Measurements from ENCODE around the gene DOCK10.

Gene DOCK10

GRCh38 chr2:224869601-224870233 is 172.6 kb downstream of the DOCK10 start:
- no peak for DNase-seq

GRCh38 chr2:224865016-224865415 is 177.3 kb downstream of the DOCK10 start:
- no peak for DNase-seq

GRCh38 chr2:224861266-224861665 is 181.0 kb downstream of the DOCK10 start:
- no peak for DNase-seq

- DNase-seq, result no peak
Observed at GRCh38 chr2:224860786-224861185, 181.5 kb downstream of the DOCK10 start.

- no peak for DNase-seq
Observed at GRCh38 chr2:224851811-224852210, 190.5 kb downstream of the DOCK10 start.

GRCh38 chr2:224850081-224850480 is 192.2 kb downstream of the DOCK10 start:
- DNase-seq, result no peak

- no peak for DNase-seq
Observed at GRCh38 chr2:224849264-224849663, 193.0 kb downstream of the DOCK10 start.

GRCh38 chr2:224847961-224848850 is 194.1 kb downstream of the DOCK10 start:
- DNase-seq, result no peak

- no peak for DNase-seq
Observed at GRCh38 chr2:224847381-224847780, 194.9 kb downstream of the DOCK10 start.

GRCh38 chr2:224846686-224847085 is 195.6 kb downstream of the DOCK10 start:
- DNase-seq, result no peak

- no peak for DNase-seq
Observed at GRCh38 chr2:224846161-224846560, 196.1 kb downstream of the DOCK10 start.

GRCh38 chr2:224843141-224843540 is 199.1 kb downstream of the DOCK10 start:
- DNase-seq, result no peak

GRCh38 chr2:224841910-224842309 is 200.4 kb downstream of the DOCK10 start:
- no peak for DNase-seq

GRCh38 chr2:224838335-224838734 is 203.9 kb downstream of the DOCK10 start:
- DNase-seq, result no peak

- no peak for DNase-seq
Observed at GRCh38 chr2:224837558-224837957, 204.7 kb downstream of the DOCK10 start.

- DNase-seq, result no peak
Observed at GRCh38 chr2:224837066-224837465, 205.2 kb downstream of the DOCK10 start.

GRCh38 chr2:224836263-224836662 is 206.0 kb downstream of the DOCK10 start:
- no peak for DNase-seq

GRCh38 chr2:224835405-224835804 is 206.9 kb downstream of the DOCK10 start:
- DNase-seq, result no peak

GRCh38 chr2:224833986-224834385 is 208.3 kb downstream of the DOCK10 start:
- DNase-seq, result no peak

GRCh38 chr2:224832207-224832606 is 210.1 kb downstream of the DOCK10 start:
- DNase-seq, result no peak

GRCh38 chr2:224831530-224831929 is 210.7 kb downstream of the DOCK10 start:
- no peak for DNase-seq

- DNase-seq, result no peak
Observed at GRCh38 chr2:224820283-224820991, 221.8 kb downstream of the DOCK10 start.

- no peak for DNase-seq
Observed at GRCh38 chr2:224819075-224819474, 223.2 kb downstream of the DOCK10 start.

- no peak for DNase-seq
Observed at GRCh38 chr2:224817676-224818075, 224.6 kb downstream of the DOCK10 start.
